Measurements from ENCODE around the gene PSAP. TPM values are rescaled to one million over a fixed set of nuclear protein-coding genes. Genes with fewer than 3 reads are reported as not detected.
"Not testable (repeated sequence)": the region's sequence is repeated elsewhere in the genome, so short reads cannot be mapped to it uniquely, and the experiment has no call there.

The PSAP gene
- total RNA-seq, 2 experiments from 2014 or later = 144 to 153 TPM

DNA sequence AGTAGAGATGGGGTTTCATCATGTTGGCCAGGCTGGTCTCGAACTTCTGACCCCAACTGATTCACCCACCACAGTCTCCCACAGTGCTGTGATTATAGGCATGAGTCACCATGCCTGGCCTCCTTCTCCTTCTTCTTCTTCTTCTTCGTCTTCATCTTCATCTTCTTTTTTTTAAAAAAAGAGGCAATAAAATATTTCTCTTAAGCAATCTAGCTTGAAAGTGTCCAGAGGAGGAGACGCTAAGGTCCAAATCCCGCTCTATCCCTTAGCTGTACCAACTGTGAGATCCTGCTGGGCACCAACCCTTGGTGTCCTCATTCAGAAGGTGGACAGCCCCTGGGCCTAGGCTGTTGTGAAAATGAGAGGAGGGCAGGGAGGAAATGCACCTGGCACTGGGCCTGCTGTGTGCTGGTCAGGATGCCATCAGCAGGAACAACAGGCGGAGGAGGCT is 13.9 kb upstream of the PSAP start:
- no peak overlapping the region for H3K27ac Mint-ChIP-seq
- no peak for DNase-seq
- CTCF ChIA-PET = interaction anchor here (1.3 kb wide), 1 partner anchor 9 kb away, joined by 4 read pairs; no protein-coding TSS in a partner anchor
- peaks cover 6% of the 10 kb centered on the region for H3K4me1 Mint-ChIP-seq
- no peaks in the 10 kb centered on the region for H3K27me3 Mint-ChIP-seq
- H3K4me3 Mint-ChIP-seq = no peak overlapping the region
- H3K9me3 Mint-ChIP-seq = no peaks in the 10 kb centered on the region
- POLR2A ChIA-PET = no interaction called here
- H3K36me3 Mint-ChIP-seq (ENCODE audit: low read depth) = no peaks in the 10 kb centered on the region

DNA sequence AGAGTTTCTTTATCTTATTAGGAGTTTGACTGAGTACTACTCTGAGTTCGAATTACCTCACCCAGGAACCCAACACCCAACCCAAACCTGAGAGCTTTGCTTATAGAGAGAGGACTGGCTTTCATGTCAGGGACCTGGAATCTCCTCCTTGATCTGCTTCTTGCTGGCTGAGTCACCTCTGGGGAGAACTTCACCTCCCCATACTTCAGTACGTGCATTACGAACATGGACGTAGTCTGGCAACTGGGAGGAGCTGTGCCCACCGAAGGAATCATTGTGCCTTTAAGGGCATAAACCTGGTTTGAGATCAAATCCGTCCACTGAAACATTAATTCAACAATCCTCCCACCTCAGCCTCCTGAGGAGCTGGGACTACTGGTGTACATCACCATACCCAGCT is 12.2 kb upstream of the PSAP start:
- POLR2A ChIA-PET = no interaction called here
- Mint-ChIP-seq H3K4me3 (no peak overlapping the region), H3K9me3 (no peaks in the 10 kb centered on the region), H3K36me3 (ENCODE audit: low read depth) (no peaks in the 10 kb centered on the region), H3K4me1 (peaks cover 4% of the 10 kb centered on the region), H3K27me3 (no peaks in the 10 kb centered on the region), H3K27ac (no peak overlapping the region)
- no peak for DNase-seq
- CTCF ChIA-PET = interaction anchor here (0.8 to 1.6 kb wide), 2 partner anchors 12 to 93 kb away, joined by 3 to 4 read pairs; partner anchors contain the start of gene PSAP

DNA sequence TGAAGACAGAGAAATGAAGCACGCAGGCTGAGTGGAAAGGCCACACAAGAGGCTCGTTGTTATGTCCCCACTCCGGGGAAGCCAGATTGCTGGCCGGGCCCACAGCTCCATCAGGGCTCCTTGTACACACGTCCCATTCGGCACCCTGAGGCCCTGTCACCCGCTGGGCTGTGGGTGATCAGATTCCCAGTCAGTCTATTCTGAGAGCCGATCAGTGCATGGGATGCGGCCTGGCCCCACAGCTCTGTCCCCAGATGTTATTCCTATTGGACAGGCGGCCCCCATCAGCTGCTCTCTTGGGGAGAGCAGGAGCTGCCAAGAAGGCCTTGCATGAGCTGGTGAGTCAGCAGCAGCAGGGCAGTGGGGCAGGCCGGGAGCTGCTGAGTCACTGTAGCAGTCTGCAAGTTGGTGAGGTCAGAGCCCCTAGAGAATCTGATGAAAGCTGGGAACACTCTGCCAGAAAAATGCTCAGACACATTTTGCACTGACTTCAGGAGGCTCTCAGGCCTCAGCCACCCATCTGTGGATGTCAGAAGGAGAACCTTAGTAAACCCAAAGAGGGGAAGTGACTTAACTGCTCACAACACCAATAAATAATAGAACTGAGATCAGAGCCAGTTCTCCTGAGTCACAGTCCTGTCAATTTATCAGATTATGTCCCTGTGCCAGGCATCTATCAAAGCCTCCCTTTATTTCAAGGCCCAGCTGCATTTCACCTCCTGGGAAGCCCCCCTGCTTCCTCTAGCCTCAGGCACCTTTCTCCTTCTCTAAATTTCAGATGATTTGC is 9.4 kb upstream of the PSAP start:
- DNase-seq = no peak
- Mint-ChIP-seq H3K4me3 (no peak overlapping the region), H3K27ac (no peak overlapping the region), H3K27me3 (no peaks in the 10 kb centered on the region), H3K4me1 (peaks cover 3% of the 10 kb centered on the region), H3K36me3 (ENCODE audit: low read depth) (no peaks in the 10 kb centered on the region), H3K9me3 (no peaks in the 10 kb centered on the region)
- ChIA-PET CTCF (interaction anchor here (0.6 to 2.4 kb wide), 3 partner anchors 9 to 58 kb away, joined by 3 to 9 read pairs (median 3); partner anchors contain the start of gene PSAP), POLR2A (no interaction called here)

DNA sequence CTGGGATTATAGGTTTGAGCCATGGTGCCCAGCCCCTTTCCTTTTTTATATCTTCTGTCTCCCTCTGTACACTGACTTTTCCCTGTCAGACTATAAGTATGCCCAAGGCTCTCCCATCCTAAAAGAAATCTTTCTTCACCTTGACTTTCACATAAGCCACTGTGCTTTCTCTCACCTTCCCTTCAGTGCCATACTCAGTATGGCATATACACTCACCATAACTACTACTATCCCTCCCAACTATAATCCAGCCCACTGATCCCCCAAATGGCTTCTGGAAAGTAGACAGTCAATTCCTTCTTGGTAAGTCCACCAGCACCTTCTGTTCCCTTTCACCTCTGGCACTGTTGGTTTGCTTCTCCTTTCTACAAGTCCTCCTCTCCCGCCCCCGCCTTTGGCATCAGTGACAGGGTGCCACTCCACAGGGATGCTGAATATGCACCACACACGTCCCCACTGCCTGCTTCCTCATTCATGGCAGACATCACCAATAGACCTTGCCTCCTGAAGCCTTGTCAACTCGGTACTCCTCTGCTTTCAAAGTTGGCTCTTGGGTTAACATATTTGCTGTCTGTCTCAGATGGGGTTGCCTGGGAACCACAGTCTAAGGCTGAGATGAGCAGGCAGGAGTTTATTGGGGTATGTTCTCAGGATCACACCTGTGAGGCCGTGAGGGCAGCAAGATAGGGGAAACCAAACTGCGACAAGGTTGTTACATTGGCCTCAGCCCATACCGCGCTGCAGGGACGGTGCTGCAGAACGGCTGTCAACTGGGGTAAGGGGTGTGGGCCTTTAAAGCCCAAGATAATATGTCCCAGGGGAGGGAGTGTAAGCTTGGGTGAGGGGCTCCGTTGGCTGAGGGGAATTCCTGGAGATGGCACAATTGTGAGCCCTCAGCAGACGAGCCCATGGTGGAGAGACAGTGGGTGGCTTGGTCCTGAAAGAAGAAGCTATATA is 7.2 kb upstream of the PSAP start:
- ChIA-PET CTCF (interaction anchor here (1.3 kb wide), 1 partner anchor 38 kb away, joined by 4 read pairs; no protein-coding TSS in a partner anchor), POLR2A (no interaction called here)

DNA sequence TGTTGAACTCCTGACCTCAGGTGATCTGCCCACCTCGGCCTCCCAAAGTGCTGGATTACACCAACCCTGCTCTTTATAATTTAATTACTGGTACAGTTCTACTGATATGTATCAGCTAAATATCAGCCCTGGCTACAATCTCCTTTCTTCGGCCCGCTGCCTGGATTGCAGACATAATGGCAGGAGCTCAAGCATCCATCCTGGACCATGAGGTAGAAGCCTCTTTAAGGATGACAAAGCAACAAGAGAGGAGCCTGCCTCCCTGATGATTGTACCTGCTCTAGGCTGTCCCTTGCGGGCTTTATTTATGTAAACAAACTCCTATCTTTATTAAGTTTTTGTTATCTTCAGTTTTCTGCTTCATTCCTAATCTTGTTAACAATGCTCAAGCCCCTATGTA is 5.6 kb upstream of the PSAP start:
- DNase-seq = no peak
- Mint-ChIP-seq H3K4me1 (peaks cover 10% of the 10 kb centered on the region), H3K36me3 (ENCODE audit: low read depth) (no peaks in the 10 kb centered on the region), H3K27ac (no peak overlapping the region), H3K9me3 (no peaks in the 10 kb centered on the region), H3K4me3 (no peak overlapping the region), H3K27me3 (no peaks in the 10 kb centered on the region)
- CTCF ChIA-PET = no interaction called here
- POLR2A ChIA-PET = no interaction called here

More for the DNA sequence above, 7.2 kb upstream of the PSAP start:
- Mint-ChIP-seq H3K36me3 (ENCODE audit: low read depth) (no peaks in the 10 kb centered on the region), H3K27ac (no peak overlapping the region), H3K4me1 (peaks cover 4% of the 10 kb centered on the region), H3K4me3 (no peak overlapping the region), H3K27me3 (no peaks in the 10 kb centered on the region), H3K9me3 (no peaks in the 10 kb centered on the region)
- DNase-seq = no peak

DNA sequence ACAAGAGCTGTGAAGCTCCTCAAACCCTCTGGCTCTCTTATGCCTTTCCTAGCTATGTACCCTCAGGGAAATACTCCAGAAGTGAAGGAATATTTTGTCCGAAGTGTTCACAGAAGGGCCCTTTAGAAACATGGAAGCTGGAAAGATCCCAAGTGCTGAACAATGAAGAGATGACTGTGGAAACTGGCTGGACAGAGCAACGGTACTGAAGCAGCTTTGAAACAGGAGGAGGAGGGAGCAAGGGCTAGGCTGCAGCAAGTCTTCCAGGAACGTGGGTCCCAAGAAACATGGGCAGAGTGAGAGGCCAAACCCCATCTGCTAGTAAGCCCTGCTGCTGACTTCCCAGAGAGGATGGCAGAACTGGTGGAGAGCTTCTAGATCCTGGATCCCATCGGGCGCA is 3.0 kb upstream of the PSAP start:
- CTCF ChIA-PET = interaction anchor here (0.6 to 1.3 kb wide), 3 partner anchors 9 to 157 kb away, joined by 4 read pairs; no protein-coding TSS in a partner anchor

DNA sequence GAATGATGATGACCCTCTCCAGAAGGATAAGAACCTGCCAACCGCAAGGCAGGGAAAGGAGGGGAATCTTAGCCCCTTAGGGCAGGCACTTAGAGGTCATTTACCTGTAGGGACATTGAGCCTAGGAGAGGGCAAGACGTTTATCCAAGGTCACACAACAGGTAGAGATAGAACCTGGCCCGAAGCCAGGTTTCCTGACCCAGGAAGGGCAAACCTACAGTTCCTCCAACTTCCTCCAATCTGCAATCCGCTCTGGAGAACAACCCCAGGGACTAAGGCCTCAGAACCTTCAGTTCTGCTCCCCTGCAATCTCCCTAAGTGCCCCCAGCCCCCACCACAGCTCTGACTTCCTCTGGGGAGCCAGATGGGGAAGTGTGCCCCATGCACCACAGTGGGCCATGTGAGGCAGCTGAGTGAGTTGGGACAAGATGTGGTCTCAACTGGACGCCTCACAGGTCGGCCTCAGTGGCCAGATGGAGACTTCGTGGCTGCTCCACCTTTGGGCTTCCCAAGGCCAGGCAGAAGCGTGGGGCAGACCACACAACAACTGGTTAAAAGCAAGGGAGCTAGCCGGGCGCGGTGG is 1.4 kb upstream of the PSAP start:
- ChIA-PET POLR2A (interaction anchor here (0.6 kb wide), 1 partner anchor 1633 kb away, joined by 3 read pairs; no protein-coding TSS in a partner anchor), CTCF (interaction anchor here (0.8 to 1.6 kb wide), 2 partner anchors 8 to 44 kb away, joined by 3 to 9 read pairs; no protein-coding TSS in a partner anchor)
- Mint-ChIP-seq H3K27ac (no peak overlapping the region), H3K9me3 (no peaks in the 10 kb centered on the region), H3K36me3 (ENCODE audit: low read depth) (peaks cover 10% of the 10 kb centered on the region), H3K4me3 (no peak overlapping the region), H3K27me3 (no peaks in the 10 kb centered on the region), H3K4me1 (peaks cover 41% of the 10 kb centered on the region)
- no peak for DNase-seq

More for the DNA sequence above, 3.0 kb upstream of the PSAP start:
- Mint-ChIP-seq H3K4me1 (peaks cover 26% of the 10 kb centered on the region), H3K27ac (no peak overlapping the region), H3K36me3 (ENCODE audit: low read depth) (peaks cover 4% of the 10 kb centered on the region), H3K9me3 (no peaks in the 10 kb centered on the region), H3K4me3 (no peak overlapping the region), H3K27me3 (no peaks in the 10 kb centered on the region)
- no peak for DNase-seq
- POLR2A ChIA-PET = no interaction called here

DNA sequence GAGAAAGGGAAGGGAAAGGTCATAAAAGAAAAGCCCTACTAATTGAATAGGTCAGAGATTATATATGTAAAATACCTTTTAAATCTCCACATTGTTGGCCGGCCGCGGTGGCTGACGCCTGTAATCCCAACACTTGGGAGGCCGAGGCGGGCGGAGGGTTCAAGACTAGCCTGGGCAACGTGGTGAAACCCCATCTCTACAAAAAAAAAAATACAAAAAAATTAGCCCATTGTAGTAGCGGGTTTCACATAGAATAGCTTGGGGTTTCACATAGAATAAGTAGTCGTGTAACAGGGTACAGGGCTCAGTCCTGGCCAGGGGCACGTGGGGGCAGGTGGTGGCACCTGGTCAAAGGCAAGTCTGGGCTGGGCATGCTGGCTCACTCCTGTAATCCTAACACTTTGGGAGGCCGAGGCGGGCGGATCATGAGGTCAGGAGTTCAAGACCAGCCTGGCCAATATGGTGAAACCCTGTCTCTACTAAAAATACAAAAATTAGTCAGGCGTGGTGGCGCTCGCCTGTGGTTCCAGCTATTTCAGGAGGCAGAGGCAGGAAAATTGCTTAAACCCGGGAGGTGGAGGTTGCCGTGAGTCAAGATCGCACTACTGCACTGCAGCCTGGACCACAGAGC is 529 bp upstream of the PSAP start:
- ChIA-PET POLR2A (interaction anchor here (0.5 to 0.7 kb wide), 2 partner anchors 95 to 398 kb away, joined by 3 to 5 read pairs; no protein-coding TSS in a partner anchor), CTCF (interaction anchor here (0.5 to 1.6 kb wide), 8 partner anchors 9 to 260 kb away, joined by 3 to 9 read pairs (median 3); partner anchors contain the start of gene VSIR)
- not testable (repeated sequence) for H3K27me3 Mint-ChIP-seq; H3K9me3 Mint-ChIP-seq; DNase-seq; H3K36me3 Mint-ChIP-seq (ENCODE audit: low read depth)
- Mint-ChIP-seq H3K4me3 (peak overlapping the region; percentile 94), H3K4me1 (peaks cover 47% of the 10 kb centered on the region), H3K27ac (peak overlapping the region; percentile 91)

DNA sequence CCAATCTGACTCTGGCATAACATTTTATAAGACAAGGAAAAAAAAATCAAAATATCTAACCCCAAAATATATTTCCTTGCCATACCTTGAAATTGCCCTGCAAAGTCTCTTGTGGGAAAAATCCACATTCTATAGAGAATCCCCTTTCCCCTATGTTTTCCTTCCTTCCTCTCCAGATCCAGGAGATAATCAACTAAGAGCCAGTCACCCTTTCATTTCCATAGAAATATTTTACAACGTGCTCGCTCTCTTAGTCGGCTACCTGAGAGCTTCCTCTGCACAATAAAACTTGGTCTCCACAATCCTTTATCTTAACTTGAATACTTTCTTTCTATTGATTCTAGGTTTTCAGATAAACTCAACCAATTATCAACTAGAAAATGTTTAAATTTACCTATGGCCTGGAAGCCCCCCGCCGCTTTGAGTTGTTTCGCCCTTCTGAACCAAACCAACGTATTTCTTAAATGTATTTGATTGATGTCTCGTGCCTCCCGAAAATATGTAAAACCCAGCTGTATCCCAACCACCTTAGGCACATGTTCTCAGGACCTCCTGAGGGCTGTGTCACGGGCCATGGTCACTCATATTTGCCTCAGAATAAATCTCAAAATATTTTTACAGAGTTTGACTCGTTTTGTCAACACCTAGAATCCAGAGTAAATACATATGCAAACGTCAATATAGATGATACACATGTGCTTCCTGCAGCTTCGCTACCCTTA is 869 bp downstream of the PSAP start:
- CTCF ChIA-PET = interaction anchor here (1.2 to 1.6 kb wide), 4 partner anchors 11 to 46 kb away, joined by 3 to 5 read pairs (median 4); no protein-coding TSS in a partner anchor
- POLR2A ChIA-PET = interaction anchor here (0.7 kb wide), 1 partner anchor 30 kb away, joined by 7 read pairs; no protein-coding TSS in a partner anchor
- no peak for DNase-seq
- Mint-ChIP-seq H3K27ac (peak overlapping the region; percentile 91), H3K9me3 (no peaks in the 10 kb centered on the region), H3K4me1 (peaks cover 53% of the 10 kb centered on the region), H3K27me3 (no peaks in the 10 kb centered on the region), H3K36me3 (ENCODE audit: low read depth) (peaks cover 10% of the 10 kb centered on the region), H3K4me3 (peak overlapping the region; percentile 94)

DNA sequence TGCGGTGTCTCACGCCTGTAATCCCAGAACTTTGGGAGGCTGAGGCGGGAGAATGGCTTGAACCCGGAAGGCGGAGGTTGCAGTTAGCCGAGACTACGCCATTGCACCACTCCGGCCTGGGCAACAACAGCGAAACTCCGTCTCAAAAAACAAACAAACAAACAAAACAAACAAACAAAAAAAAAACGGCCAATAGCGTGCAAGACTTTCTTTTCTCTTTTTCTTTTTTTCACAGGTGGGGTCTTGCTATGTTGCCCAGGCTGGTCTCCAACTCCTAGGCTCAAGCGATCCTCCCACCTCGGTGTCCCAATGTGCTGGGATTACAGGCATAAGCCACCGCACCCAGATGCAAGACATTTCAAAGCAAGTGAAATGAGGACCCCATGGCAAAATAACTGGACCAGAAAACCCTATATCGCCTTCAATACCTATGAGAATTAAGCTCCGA is 1.6 kb downstream of the PSAP start:
- no peak overlapping the region for H3K27ac Mint-ChIP-seq

More for the DNA sequence above, 1.6 kb downstream of the PSAP start:
- Mint-ChIP-seq H3K4me1 (peaks cover 58% of the 10 kb centered on the region), H3K9me3 (peaks cover 1% of the 10 kb centered on the region), H3K27me3 (no peaks in the 10 kb centered on the region), H3K4me3 (peak overlapping the region; percentile 94), H3K36me3 (ENCODE audit: low read depth) (peaks cover 10% of the 10 kb centered on the region)
- ChIA-PET POLR2A (no interaction called here), CTCF (interaction anchor here (1.2 to 1.6 kb wide), 3 partner anchors 10 to 23 kb away, joined by 3 read pairs; no protein-coding TSS in a partner anchor)
- no peak for DNase-seq

Measured in activated CD4-positive, alpha-beta T cell treated with anti-CD3 and anti-CD28 coated beads, Interleukin-2, amount 10 ng/mL, durations not matched to agents 7 days and 5 days (primary cell).